Adrenal gland (tissue), 5 donors: Measurements from ENCODE around the gene DSCAML1.

Source experiments
- POLR2A ChIP-seq, 2 donors: fragments of 450-650 bp; IDR thresholded peaks; one replicate each; pipeline ENCODE4 v1.6.1; 2017; ENCODE audit warnings: antibody characterized with exemption in 2 of 2, mild to moderate bottlenecking in 2 of 2, moderate library complexity in 1 of 2
- TF ChIP-seq, protein P1 (sequence below), 6 experiments: fragments of 450-650 bp in 4 of 6; fragments of 200-600 bp in 2 of 6; sonication (generic) in 1 of 6; IDR thresholded peaks; 1 replicate in 5 of 6; 2 replicates in 1 of 6; pipeline versions ENCODE4 v1.5.1 to v1.8.0; 2016 to 2021; ENCODE audit warnings: antibody characterized with exemption in 6 of 6, mild to moderate bottlenecking in 2 of 6, moderate library complexity in 1 of 6
- donor health status: DM: no; HTN: no; CAD: no.

DNA sequence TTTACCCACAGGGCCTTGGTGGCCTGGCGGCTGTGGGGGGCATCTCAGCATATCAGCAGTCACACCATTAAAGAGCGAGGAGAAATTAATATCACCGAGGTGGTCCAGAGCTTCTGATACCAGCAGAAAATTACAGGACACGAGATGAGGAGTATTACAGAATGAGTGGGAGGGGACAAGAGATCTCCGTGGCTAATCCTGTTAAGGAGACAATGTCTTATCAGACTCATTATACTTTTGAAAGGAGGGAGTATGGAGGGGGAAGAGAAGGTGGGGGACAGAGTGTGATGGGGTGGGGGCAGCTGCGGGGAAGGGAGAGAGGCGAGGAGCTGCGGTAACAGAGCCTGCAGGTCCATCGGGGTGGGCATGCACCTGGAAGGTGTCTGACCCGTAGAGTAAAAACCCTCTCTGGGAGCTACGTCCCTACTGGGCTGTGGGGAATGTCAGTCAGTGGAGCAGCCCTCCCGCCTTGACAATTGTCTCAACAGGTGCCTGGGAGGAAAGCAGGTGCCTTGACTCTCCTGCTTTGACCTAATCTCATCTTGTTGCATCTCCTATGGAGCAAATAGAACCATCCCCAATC, 245.2 kb downstream of the DSCAML1 start:
- TF ChIP-seq, protein P1, sequence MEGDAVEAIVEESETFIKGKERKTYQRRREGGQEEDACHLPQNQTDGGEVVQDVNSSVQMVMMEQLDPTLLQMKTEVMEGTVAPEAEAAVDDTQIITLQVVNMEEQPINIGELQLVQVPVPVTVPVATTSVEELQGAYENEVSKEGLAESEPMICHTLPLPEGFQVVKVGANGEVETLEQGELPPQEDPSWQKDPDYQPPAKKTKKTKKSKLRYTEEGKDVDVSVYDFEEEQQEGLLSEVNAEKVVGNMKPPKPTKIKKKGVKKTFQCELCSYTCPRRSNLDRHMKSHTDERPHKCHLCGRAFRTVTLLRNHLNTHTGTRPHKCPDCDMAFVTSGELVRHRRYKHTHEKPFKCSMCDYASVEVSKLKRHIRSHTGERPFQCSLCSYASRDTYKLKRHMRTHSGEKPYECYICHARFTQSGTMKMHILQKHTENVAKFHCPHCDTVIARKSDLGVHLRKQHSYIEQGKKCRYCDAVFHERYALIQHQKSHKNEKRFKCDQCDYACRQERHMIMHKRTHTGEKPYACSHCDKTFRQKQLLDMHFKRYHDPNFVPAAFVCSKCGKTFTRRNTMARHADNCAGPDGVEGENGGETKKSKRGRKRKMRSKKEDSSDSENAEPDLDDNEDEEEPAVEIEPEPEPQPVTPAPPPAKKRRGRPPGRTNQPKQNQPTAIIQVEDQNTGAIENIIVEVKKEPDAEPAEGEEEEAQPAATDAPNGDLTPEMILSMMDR (IDR thresholded peaks at IDR 0.05) = no peak
- TF ChIP-seq POLR2A (IDR thresholded peaks at IDR 0.05) = no peak
